Stimulated activated CD4-positive, alpha-beta T cell treated with anti-CD3 and anti-CD28 coated beads, Interleukin-15, amount 100 ng/mL, for 48 hours (primary cell): ENCODE results near the gene SLC16A9.

Experiments used
- DNase-seq, 2 donors: peaks; one replicate each; pipeline ENCODE4 v3.0.0-alpha.2; 2020; ENCODE audit warnings: low read depth in 2 of 2

Gene SLC16A9

DNA sequence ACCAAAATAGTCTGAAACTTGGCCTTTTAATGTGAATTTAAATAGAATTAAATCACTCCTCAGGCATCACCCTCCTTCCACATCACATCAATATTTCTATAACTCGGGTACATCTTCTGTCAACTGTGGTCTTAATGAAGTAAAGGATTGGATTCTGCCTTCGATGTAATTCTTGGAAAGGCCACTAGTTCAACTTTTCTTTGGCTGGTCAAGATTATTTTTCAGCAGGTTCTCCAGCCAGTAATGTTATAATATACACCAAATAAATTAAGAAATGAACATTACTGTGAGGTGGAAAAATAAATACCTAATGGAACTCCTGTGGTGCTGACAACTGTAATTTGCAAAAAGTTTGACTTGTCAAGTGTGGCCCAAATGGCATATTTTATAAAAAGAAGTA, 9.7 kb upstream of the SLC16A9 start:
- no peak for DNase-seq

DNA sequence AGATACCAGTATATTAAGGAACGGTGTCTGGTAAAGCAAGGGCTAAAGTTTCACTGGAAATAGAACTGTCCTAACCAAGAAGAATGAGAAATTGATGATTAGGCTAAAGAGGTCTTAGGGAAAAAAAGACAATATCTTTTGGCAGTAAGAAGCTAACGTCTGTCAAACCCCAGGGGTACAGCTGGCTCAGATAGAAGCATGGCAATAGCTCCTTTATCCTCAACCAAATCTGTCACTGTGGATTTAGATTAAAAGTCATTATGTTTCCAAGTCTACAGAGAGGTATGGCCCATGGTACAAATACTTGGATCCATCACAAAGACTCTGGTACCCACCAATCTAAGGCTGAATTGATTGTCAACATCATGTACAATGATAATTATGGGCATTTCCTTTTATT, 8.6 kb upstream of the SLC16A9 start:
- no peak for DNase-seq

DNA sequence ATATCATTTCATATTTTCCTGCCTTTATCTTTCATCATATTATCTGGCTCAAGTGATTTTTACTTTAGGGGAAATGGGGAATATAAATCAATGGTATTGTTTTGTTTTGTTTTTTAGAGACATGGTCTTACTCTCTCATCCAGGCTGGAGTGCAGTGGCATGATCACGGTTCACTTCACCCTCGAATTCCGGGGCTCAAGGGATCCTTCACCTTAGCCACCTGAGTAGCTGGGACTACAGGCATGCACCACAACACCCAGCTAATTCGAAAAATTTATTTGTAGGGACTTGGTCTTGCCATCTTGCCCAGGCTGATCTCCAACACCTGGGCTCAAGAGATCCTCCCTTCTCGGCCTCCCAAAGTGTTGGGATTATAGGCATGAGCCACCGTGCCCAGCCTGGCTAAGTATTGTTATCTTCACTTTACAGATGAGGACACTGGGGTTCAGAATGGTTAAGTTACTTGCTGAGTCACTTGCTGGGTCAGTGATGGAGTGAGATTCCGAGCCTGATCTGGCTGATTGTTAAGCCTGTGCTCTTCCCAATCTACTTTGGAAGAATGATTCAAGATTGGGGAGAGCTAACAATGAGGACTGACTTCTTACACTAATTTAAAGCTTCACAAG, 3.7 kb upstream of the SLC16A9 start:
- no peak for DNase-seq

DNA sequence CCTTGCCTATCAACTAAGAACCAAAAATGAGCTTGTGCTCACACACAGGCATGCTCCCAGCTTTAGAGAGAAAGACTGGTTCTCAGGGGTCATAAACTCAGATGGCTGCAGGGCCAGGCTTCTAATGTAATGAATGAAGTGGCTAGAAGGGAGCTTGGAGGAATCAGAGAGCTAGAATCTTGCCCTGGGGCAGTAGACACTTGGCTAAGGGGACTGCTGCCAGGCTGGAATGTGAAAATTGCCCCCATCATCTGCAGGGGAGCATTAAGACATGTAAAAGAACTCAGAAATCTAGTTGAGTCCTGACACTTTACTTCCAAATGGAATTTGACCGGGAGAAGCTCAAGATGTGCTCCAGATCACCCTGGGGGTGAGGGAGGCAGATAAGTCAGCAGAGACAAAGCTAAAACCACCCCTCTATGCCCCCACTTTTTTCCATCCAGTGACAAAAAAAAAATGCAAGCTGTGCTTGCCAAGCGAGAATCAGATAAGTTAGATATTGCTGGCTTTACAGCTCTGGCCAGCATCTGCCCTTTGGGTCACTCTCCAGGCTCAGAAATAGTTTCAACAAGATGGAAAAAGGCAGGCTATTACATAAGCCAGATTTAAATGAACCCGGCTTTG, 2.3 kb upstream of the SLC16A9 start:
- DNase-seq = no peak

DNA sequence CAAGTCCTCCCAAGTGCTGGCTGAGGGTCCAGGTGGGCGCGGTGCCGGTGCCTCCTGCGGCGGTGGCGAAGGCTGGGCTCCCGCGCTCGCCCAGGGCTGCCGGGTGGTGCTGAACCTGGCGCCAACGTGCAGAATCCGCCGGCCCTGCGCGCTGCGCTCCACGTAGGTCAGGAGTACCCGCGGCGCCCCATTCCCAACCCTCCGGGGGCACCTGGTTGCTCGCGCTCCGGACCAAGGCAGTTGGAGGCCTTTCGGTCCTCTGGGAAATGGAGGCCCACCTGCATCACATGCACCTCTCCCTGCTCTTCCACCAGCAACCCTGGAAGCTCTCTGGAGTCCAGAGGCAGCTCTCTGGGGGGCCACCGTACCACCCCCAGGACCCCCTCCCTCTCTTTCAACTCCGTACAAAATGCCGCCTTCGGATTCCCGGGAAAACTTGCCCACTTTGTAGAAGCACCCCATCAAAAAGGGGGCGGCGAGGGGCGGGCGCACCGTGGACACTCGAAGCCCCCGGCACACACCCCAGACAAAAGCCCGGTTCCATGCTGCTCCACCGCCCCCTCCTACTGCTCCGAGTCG, 745 bp downstream of the SLC16A9 start:
- DNase-seq = peak in 1 of 2 donors; percentile 1

DNA sequence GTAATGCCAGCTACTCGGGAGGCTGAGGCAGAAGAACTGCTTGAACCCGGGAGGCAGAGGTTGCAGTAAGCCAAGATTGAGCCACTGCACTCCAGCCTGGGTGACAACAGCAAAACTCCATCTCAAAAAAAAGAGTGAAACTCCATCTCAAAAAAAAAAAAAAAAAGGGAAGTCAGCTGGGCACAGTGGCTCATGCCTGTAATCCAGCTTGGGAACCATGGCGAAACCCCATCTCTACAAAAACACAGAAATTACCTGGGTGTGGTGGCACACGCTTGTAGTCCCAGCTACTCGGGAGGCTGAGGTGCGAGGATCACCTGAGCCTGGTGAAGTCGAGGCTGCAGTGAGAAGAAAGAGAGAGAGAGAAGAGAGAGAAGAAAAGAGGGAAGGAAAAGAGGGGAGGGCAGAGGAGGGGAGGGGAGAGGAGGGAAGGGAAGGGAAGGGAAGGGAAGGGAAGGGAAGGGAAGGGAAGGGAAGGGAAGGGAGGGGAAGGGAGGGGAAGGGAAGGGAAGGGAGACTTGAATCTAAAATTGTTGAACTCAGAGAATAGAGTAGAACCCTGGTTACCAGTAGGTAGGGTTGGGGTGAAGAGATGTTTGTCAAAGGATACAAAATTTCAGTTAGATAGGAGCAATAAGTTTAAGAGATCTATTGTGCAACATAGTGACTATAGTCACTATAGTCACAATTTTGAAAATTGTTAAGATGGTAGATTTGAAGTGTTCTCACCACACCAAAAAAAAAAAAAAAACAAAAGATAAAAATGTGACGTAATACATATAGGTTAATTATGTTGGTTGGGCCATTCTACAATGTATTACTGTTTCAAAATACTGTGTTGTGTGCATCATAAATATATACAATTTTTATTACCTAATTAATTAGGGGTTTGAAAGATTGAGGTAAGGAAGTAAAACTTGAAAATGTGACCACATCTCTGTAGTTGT, 2.5 kb downstream of the SLC16A9 start:
- DNase-seq = no peak

DNA sequence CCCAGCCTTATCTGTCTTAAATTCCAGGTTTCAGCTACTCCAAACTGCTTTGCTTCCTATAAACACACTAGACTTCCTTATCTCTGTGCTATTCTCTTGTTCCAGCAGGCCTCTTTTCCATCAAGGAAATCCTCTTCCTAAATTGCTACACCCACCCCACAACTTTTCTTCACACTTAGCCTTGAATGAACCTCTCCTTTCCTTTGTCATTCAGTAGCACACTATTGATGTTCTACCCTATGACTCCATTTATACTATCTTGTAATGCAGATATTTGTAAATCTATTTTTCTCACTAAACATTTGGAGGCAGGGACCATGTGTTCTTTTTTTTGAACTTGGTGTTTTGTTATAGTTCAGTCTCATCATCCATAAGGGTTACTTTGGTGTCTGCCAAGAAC, 3.7 kb downstream of the SLC16A9 start:
- no peak for DNase-seq

DNA sequence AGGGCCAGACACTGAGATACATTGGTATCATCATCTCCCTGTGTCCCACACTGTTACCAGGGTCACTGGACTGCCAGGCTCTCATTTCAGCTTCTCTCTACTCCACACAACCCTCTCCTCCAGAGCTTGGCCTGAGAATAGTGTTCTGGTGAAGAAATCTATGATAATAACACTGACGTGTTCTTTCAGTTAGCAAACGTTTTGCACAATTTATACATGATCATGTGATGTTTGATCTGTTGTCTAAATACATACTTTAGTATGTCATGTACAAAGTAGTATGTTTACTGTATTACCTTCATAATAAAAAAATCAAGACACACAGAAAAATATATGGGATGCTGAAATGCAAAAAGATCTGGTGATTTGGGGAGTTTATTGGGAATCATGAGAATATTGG, 5.0 kb downstream of the SLC16A9 start:
- DNase-seq = no peak

DNA sequence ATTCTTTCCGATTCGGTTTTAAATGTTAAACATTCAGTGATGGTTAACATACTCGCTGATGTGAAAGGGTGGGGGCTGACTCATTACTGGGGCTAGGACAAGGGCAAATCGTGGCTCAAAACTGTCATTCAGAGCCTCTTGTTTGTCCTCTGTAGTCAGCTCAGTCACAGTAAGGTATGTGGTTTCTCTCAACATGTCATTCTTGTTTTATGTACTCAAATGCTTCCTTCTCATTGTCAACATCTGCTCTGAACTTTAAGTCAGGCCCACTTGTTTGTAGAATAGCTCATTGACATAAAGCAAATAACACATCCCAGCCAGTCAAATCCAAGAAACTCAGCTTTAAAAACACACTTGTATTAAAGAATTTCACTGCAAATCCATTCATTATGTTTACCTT, 7.3 kb downstream of the SLC16A9 start:
- no peak for DNase-seq

DNA sequence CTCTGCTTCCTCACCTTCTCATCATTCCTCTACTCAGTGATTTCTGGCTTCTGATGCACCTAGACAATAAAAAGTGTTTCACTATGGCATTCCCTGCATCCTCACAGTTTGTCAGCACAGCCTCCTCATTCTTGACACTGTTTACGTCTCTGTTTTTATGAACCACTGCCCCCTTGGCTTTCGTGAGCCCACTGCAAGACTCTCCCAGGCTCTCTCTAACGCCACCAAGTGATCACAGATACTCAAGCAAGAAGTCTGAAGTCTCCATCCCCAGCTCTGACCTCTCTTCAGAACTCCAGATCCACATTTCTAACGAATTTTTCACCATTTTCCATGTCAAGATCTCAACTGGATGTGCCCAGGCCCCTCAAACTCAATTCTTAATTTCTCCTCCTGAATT, 8.9 kb downstream of the SLC16A9 start:
- DNase-seq = no peak

DNA sequence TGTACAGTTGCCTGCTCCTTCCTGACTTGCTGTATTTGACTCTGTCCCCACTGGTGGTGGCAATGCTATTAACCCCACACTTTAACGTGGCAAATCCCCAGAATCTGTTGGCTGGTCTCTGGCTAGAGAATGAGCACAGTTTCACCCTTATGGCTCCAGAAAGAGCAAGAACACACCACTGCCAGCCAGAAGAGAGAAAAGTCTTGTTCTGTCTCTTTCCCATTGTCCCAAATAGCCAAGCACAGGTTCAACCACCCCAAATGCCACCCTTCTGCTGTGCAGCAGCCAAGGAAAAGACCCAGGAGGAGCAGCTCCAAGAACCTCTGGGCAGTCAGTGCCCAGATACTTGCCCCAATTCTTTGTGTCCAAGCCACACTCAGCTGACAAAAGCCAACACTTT, 11.3 kb downstream of the SLC16A9 start:
- DNase-seq = no peak

DNA sequence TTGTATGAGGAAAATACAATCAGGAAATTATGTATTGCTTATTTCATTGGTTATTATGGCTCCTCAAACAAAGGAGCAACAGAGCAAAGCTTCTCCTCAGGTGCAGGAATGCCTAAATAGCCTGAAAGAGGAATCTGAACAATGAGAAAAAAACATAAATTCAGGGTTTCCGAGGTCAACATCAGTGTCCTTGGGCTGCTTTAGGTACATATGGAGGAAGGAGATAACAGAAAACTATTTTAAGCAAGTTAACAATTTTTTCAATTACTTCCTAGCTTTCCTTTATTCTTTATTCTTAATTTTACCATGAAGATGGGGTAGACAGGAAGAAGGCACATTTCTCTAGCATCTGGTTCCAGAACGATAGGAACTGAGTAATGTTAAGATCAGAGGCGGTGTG, 14.0 kb downstream of the SLC16A9 start:
- no peak for DNase-seq

DNA sequence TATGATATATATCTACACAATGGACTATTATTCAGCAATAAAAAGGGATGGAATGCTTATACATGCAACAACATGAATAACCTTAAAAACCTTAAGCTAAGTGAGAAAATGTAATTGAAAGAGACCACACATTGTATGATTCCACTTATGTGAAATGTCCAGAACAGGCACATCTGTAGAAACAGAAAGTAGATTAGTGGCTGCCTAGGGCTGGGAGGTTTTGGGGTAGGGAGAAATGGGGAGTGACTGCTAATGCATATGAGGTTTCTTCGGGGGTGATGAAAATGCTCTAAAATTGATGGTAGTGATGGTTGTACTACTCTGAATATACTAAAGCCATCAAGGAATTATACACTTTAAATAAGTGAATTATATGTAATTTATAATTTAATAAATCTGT, 14.7 kb downstream of the SLC16A9 start:
- DNase-seq = no peak

DNA sequence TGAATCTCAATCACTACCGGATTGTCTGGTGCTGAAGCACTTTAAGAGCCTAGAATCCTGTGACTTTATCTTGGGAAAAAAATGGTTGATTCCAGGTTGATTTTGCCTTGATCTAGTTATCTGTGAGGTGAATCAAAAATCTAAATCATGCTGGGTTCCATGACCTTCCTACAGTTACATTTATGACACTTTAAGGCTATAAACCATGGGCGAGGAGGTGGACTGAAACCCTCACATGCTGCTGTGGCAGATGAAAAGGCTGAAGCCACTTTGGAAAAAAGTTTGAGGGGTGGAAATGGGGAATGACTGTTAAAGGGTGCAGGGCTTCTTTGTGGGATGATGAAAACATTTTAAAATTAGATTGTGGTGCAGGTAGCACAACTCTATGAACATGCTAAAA, 17.5 kb downstream of the SLC16A9 start:
- DNase-seq = no peak

DNA sequence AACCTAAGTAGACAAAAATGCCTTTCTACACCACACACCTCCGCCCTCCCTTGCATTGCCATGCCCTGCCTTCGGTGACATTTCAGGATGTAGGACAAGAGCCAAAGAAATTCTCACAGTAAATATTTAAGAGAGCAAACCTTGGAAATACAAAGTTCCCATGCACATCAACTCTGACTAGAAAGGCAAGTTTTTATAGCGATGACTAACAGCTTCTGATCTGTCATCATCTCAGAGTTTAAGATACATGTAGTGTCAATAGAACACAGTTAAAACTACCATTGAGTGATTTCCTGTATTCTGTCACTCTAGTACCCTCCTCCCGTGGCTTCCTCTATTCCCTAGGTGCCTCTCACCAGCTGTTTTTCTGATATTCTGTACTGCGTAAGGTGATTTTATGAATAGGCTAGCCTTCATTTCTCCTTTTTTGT, 20.7 kb downstream of the SLC16A9 start:
- DNase-seq = no peak

DNA sequence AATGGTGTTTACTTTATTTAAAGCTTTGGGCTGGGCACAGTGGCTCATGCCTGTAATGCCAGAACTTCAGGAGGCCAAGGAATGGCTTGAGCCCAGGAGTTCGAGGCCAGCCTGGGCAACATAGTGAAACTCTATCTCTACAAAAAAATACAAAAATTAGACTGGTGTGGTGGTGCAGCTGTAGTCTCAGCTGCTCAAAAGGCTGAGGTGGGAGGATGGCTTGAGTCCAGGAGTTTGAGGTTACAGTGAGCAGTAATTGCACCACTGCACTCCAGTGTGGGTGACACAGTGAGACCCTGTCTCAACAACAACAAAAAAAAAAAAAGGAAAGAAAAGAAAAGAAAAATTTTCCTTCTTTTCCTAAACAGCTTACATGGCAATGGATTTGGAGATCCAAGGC, 22.0 kb downstream of the SLC16A9 start:
- DNase-seq = no peak

DNA sequence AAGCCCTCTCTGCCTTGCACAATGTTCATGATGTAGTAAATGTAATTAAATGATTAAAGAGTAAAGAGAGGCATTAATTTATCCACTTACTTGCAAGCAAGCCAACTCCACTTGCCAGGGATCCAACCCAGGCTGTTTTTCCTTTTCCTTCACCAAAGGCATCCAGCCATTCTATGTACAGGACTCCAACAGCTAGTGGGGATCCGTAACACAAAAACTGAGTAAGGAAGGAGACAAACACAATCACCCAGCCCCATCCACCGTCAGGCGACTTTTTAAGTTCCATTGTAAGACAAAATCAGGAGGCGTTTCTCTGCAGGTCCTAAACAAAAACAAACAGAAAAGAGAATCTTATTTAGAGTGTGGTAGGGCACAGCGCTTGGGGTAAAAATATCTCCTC, 25.6 kb downstream of the SLC16A9 start:
- DNase-seq = no peak

DNA sequence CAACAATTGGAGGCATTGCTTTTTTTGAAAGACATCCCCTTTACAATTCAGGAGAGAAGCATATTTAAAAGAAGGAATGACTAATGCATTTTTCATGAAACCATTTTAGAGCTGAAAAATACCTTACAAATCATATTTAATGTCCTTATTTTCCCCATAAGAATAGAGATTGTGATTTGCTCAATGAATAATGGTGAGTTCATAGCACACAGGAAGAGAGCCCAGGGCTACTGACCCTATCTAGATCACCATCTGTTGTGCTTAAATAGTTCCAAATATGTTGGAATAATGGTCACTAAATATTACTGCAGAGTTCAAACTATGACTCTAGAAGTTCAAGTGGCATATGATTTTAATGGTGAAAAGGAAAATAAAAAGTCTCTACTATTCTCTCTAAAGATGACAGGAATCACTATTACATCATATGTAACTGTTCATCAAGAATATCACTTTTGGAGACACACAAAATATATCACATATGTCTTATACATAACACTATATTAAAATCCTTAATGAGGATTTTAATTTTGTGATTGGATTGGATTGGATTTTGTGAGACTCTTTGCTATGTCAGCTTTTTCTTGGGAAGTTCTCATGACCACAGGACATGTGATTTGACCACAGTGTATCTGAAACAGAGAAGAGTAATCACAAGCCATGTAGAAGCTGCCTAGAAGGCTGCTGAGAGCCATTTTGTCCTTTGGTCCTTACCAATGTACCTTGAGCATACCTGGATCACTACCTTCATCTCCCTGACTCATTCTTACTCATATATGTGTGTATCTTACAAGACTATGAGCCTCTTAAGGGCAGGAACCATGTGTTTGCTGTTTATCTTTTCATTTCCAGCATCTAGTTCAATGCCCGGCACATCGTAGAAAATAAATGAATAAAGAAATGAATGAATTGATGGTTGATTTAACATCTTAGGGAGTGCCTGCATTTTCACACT, 26.4 kb downstream of the SLC16A9 start:
- DNase-seq = no peak

DNA sequence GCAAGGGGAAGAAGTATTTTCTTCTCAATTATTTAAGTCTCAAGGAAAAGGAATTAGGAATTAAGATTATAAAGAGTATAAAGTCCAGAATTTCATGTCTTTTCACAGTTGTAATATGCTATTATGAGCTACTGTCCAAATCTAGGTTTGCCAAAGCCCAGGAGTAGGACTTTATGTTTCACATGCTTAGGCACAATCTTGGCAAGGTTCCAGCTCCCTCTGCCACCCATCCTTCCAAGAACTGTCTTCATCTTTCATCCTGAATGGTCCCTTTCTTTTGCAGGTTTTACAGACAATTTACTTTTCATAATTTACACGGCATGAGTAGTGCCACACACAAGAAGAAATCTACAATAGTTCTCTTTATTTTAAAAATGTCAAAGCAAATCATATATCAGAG, 29.5 kb downstream of the SLC16A9 start:
- no peak for DNase-seq

DNA sequence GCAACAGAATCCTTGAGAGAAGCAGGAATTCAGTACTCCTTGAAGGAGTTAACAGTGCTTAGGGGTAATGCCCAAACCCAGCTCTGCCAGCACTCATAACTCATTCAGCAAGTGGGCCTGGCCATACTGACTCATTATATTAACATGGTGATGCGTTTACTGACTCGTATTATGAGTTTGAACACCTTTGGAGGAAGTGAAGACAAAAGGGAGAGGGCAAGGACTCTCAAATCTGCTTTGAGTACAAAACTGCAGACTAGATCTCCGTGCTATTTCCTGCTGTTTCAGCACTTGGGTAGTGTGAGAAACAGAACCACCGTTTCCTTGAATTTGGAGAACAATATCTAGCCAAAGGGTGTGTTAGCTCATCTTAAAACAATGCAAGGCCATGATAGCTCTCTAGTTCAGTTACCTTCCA, 30.8 kb downstream of the SLC16A9 start:
- DNase-seq = no peak

DNA sequence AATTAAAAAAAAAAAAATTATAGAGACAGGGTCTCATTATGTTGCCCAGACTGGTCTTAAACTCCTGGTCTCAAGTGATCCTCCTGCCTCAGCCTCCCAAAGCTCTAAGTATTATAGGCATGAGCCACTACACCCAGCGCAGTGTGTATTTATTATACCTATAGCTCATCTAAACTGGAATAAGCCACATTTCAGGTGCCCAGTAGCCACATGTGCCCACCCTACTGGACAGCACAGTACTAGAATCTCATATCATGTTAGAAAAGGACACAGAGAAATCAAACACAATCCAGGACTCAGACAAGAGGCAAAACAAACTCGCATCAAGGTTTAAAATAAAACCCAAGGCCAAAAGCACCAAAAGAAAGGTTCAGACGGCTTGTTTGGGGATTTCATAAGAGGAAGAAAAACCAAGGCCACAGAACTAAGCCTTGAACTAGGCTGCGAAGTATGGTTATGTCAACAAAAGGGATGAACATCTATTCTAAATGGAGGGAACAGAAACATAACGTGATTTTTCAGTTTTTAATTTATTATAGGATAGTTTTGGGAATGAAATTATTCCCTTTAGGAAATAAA, 32.3 kb downstream of the SLC16A9 start:
- no peak for DNase-seq
